A204.1 (cell line): ENCODE data around the gene CFAP221.

ENCODE experiments used
- FAIRE-seq: peaks from 2 replicates; lab custom pipeline; 2012; peaks lifted over from hg19 to GRCh38; lab: Jason Lieb, UNC

CFAP221 gene

DNA sequence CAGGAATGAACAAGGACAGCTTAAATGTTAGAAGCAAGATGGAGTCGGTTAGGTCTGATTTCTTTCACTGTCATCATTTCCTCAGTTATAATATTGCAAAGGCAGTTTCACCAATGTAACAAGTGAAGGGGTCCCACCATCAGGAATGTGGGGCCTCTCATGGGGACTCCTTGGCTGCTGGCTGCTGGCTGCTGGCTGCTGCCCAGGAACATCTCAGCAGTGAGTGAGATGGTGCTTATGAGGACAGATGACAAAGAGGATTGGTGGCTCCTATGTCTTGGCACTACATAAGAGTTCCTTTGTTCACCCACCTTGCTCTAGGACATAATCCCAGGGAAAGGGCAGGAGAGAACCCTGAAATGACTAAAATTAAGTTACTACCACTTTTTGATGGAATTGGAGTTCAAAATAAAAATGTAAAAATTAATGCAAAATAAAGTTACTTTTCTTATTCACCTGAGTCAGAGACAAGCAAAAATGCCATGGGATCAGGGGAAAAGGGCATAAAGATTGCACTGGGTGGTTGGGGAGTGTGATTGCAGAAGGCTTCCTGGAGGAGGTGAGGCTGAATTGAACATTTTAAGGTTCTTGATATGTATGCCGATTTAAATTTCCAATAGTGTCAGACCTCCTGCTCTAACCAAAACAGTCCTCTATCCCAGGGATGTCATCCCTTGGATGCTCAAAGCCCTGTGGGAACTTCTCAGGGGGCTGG, 158.1 kb downstream of the CFAP221 start:
- no peak for FAIRE-seq

DNA sequence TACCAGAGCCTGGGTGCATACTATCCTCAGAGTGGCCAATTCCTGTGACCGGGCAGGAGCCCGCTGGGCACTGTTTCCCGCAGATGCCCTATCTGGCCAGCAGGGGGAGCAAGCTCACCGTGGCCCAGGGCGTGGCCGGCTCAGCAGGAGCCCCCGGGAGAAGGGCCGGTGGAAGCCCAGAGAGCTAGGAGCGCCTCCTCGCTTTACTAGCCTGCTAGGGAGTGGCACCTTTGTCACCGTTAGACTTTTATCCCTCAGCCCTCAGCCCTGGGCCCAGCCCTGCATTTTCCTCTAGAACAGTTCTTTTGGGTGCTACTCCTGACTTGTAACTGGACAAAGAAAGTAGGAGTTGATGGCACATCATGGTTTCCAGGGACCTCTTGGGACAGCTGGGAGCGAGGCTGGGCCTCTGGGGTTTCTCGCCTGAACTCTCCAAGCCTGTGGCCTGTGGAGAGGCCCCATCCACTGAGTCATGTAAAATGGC, 158.7 kb downstream of the CFAP221 start:
- no peak for FAIRE-seq

DNA sequence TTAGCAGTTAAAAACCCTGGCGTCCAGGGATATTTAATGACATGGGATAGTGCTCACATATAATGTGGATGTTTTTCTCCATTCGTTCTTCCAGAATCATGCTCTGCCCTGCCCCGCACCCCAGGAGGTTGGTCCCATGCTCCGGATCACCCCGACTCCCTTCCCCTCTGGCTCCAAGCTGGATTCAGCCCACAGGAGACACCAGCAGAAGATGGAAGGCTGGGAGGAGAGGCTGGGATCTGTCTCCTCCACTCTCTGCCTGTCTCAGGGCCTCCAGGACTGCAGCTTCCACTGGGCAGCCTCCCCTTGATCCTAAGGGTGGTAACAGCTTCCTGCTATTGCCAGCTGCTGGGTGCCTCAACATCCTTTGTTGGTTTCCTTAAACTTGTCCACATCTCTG, 159.3 kb downstream of the CFAP221 start:
- FAIRE-seq, result no peak

DNA sequence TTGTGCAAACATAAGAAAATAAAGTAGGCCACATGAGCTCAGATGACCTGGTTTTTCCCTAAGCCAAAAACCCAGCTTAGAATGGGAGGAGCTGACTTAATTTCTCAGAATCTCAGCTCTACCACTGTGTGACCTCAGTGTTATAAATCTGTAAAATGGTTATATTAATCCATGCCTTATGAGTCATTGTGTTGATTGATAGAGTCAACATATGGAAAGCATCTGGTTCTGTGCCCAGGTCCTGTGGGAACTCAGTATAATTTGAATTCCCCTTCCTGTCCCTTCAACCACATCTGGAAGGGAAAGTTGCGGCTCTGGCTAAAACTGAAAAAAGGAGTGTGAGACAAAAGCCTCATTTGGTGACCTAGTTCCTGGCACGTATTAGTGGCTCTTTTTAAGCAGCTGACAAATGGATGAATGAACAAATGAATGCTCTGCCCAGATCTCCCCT, 160.4 kb downstream of the CFAP221 start:
- no peak for FAIRE-seq

DNA sequence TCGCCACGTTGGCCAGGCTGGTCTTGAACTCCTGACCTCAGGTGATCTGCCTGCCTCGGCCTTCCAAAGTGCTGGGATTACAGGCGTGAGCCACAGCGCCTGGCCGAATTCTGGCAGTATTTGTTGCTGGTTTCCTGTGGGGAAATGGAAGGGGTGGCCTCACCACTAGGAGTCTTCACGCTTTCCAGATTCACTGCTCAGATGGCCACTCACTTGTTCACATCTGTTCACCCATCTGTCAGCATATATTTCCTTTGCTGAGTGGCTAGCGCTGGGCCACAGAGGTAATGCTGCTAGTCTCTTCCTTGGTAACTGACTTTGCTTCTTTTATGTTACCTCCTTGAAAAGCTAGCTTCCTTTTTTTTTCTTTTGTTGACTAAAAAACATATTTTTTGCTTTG, 162.0 kb downstream of the CFAP221 start:
- no peak for FAIRE-seq
